B cell (primary cell): ENCODE data around the gene STK35. TPM values are rescaled to one million over a fixed set of nuclear protein-coding genes. Genes with fewer than 3 reads are reported as not detected.

Source experiments
- ATAC-seq: fragments of 200-7000 bp; cut with Tn5 transposase; one replicate; pipeline ENCODE4 v1.10.0; 2021; ENCODE audit warnings: low read depth, mild to moderate bottlenecking, moderate number of reproducible peaks, moderate library complexity
- CTCF ChIA-PET: fragments of 350-600 bp; sonication (Branson Sonifier 250); formaldehyde crosslinking; loops from one replicate; lab custom pipeline; 2021; ENCODE audit warnings: antibody characterized with exemption, inconsistent platforms; lab: Charles Lee
- POLR2A ChIA-PET: fragments of 350-600 bp; sonication (Branson Sonifier 250); formaldehyde crosslinking; loops from one replicate; lab custom pipeline; 2021; ENCODE audit warnings: antibody characterized with exemption; lab: Charles Lee
- DNase-seq: peaks from one replicate; pipeline ENCODE4 v3.0.0; 2013
- H2AFZ ChIP-seq: 2 replicates; pipeline ENCODE4 v1.6.1; 2012; ENCODE audit warnings: mild to moderate bottlenecking, low read depth, low read length; ENCODE audit not compliant: insufficient read depth, poor library complexity, severe bottlenecking
- H3K27ac ChIP-seq, 2 donors: 1 replicate in 1 of 2; 2 replicates in 1 of 2; pipeline ENCODE4 v1.5.1; 2012 to 2013; ENCODE audit warnings: low read length in 2 of 2, mild to moderate bottlenecking in 2 of 2, moderate library complexity in 1 of 2
- H3K27me3 ChIP-seq, 4 experiments: fragments of 200-600 bp in 1 of 4; sonication (generic) in 1 of 4; replicated peaks in 1 of 4; 1 replicate in 2 of 4; 2 replicates in 2 of 4; pipeline versions ENCODE4 v1.6.1 to v1.7.0; 2013 to 2016; ENCODE audit warnings: low read length in 3 of 4, mild to moderate bottlenecking in 2 of 4, mixed read lengths in 1 of 4, moderate library complexity in 1 of 4; ENCODE audit not compliant: insufficient read depth in 4 of 4, control insufficient read depth in 3 of 4; ENCODE audit errors: control extremely low read depth in 1 of 4
- H3K36me3 ChIP-seq, 2 experiments: replicated peaks in 1 of 2; 1 replicate in 1 of 2; 2 replicates in 1 of 2; pipeline versions ENCODE4 v1.6.1 to v1.7.1; 2013; ENCODE audit warnings: low read length in 1 of 2; ENCODE audit not compliant: insufficient read depth in 2 of 2, control insufficient read depth in 1 of 2; ENCODE audit errors: control extremely low read depth in 1 of 2, extremely low read depth in 1 of 2
- H3K4me1 ChIP-seq, 2 donors: fragments of 200-600 bp in 1 of 2; sonication (generic) in 1 of 2; 1 replicate in 1 of 2; 2 replicates in 1 of 2; pipeline versions ENCODE4 v1.5.1 to v1.6.1; 2013 to 2017; ENCODE audit warnings: low read length in 2 of 2; ENCODE audit not compliant: control insufficient read depth in 2 of 2, insufficient read depth in 2 of 2
- H3K4me2 ChIP-seq: replicated peaks from 2 replicates; pipeline ENCODE3; 2012; ENCODE audit warnings: mild to moderate bottlenecking, low read depth, low read length; ENCODE audit not compliant: poor library complexity, severe bottlenecking
- H3K4me3 ChIP-seq, 5 experiments: fragments of 200-600 bp in 1 of 5; sonication (generic) in 1 of 5; 1 replicate in 3 of 5; 2 replicates in 2 of 5; pipeline versions ENCODE4 v1.5.1 to v1.7.0; 2011 to 2016; ENCODE audit warnings: low read length in 4 of 5, mild to moderate bottlenecking in 4 of 5, low read depth in 2 of 5, control low read depth in 1 of 5, moderate library complexity in 1 of 5; ENCODE audit not compliant: insufficient read depth in 1 of 5; ENCODE audit errors: control extremely low read depth in 1 of 5, extremely low read depth in 1 of 5
- H3K79me2 ChIP-seq: fragments of 200-600 bp; sonication (generic); one replicate; pipeline ENCODE4 v1.6.0; 2016; ENCODE audit warnings: low read length; ENCODE audit not compliant: control insufficient read depth, insufficient read depth
- H3K9ac ChIP-seq: fragments of 200-600 bp; sonication (generic); 2 replicates; pipeline ENCODE4 v1.6.1; 2017; ENCODE audit warnings: mild to moderate bottlenecking, low read length, moderate library complexity
- H3K9me3 ChIP-seq, 3 donors: one replicate each; pipeline versions ENCODE4 v1.6.1 to v1.7.1; 2013; ENCODE audit warnings: low read length in 2 of 3; ENCODE audit not compliant: control insufficient read depth in 2 of 3, insufficient read depth in 1 of 3; ENCODE audit errors: control extremely low read depth in 1 of 3
- H4K20me1 ChIP-seq: 2 replicates; pipeline ENCODE4 v1.6.0; 2012; ENCODE audit warnings: mild to moderate bottlenecking, low read length; ENCODE audit not compliant: insufficient read depth, control insufficient read depth, poor library complexity, severe bottlenecking
- H3K27ac Mint-ChIP-seq: one replicate; pipeline ENCODE4 v1.8.0; 2021; ENCODE audit warnings: mixed read lengths
- H3K27me3 Mint-ChIP-seq: one replicate; pipeline ENCODE4 v1.8.0; 2021; ENCODE audit warnings: mixed read lengths
- H3K4me1 Mint-ChIP-seq: one replicate; pipeline ENCODE4 v1.8.0; 2021; ENCODE audit warnings: mixed read lengths
- H3K4me3 Mint-ChIP-seq: one replicate; pipeline ENCODE4 v1.8.0; 2021; ENCODE audit warnings: mixed read lengths
- H3K9me3 Mint-ChIP-seq: one replicate; pipeline ENCODE4 v1.8.0; 2022; ENCODE audit warnings: mixed read lengths; ENCODE audit not compliant: insufficient read depth
- CTCF ChIP-seq: fragments of 200-600 bp; IDR thresholded peaks from one replicate; pipeline ENCODE4 v1.8.0; 2022; ENCODE audit warnings: antibody characterized with exemption, mild to moderate bottlenecking
- EZH2 ChIP-seq: IDR thresholded peaks from 2 replicates; pipeline ENCODE4 v1.6.1; 2012; ENCODE audit warnings: borderline replicate concordance, low read depth, mild to moderate bottlenecking, moderate library complexity, low read length; ENCODE audit not compliant: insufficient read depth, poor library complexity, severe bottlenecking
- WGBS: methylation state at CpG from one replicate; pipeline ENCODE4 v1.1.5; 2013; ENCODE audit warnings: missing lambda C conversion rate; ENCODE audit not compliant: insufficient coverage; 5-methylcytosine and 5-hydroxymethylcytosine counted together
- intact Hi-C: fragments of 100-400 bp; cut with micrococcal nuclease; formaldehyde crosslinking; loops from one replicate; pipeline ENCODE4 v1.10.0; 2022
- polyA plus RNA-seq: library from polyadenylated mRNA; depleted of rRNA; stranded (reverse); fragments of >200 nt; gene quantifications from 2 replicates; pipeline ENCODE4 v1.2.3, GENCODE V29; 2012
- total RNA-seq, 2 donors: library from RNA; stranded (reverse); fragments of 120-200 nt in 1 of 2; gene quantifications; 1 replicate in 1 of 2; 2 replicates in 1 of 2; pipeline versions ENCODE4 v1.2.3 to v1.2.4, GENCODE V29; 2013 to 2022

STK35 gene
- total and polyA plus RNA-seq, 2 donors (not counting 1 experiment from before 2014, with no cell fraction given) = 12.8 to 23.9 TPM

DNA sequence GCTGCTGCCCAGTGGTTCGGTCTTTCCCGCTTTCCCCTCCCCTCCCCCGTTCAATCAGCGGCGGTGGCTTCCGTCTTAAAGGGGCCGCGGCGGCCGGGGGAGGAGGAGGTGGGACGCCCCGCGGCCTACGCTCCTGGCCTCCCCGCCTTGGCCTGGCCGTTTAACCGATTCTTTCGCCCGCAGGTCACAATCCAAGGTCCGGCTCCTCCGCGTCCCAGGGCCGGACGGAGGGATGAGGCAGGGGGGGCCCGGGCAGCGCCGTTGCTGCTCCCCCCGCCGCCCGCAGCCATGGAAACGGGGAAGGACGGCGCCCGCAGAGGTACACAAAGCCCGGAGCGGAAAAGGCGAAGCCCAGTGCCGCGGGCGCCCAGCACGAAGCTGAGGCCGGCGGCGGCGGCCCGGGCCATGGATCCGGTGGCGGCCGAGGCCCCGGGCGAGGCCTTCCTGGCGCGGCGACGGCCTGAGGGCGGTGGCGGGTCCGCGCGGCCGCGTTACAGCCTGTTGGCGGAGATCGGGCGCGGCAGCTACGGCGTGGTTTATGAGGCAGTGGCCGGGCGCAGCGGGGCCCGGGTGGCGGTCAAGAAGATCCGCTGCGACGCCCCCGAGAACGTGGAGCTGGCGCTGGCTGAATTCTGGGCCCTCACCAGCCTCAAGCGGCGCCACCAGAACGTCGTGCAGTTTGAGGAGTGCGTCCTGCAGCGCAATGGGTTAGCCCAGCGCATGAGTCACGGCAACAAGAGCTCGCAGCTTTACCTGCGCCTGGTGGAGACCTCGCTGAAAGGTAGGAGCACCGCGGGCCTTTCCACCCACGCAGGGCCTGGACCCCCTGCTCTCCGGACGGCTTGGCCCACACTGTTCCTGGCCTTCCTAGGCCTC lies 1.2 kb downstream of the STK35 start:
- no peaks in the 10 kb centered on the region for H3K9me3 ChIP-seq
- ATAC-seq = peak; percentile 67
- no peaks in the 10 kb centered on the region for H3K27me3 ChIP-seq
- H3K36me3 ChIP-seq = peaks cover 2 to 10% of the 10 kb centered on the region in 2 experiments
- H3K4me3 ChIP-seq = peak overlapping the region; percentile 71 to 92 (median 83)
- Mint-ChIP-seq H3K4me1 (peaks cover 50% of the 10 kb centered on the region), H3K4me3 (peak overlapping the region; percentile 96), H3K27me3 (no peaks in the 10 kb centered on the region), H3K27ac (peak overlapping the region; percentile 100), H3K9me3 (no peaks in the 10 kb centered on the region)
- H3K27ac ChIP-seq = peak overlapping the region; percentile 100
- H2AFZ ChIP-seq = peak overlapping the region; percentile 88
- peaks cover 49% of the 10 kb centered on the region for H4K20me1 ChIP-seq
- TF ChIP-seq CTCF (no peak), EZH2 (no peak)
- intact Hi-C loops = loop anchor here (1.0 to 5.0 kb wide), 11 partner anchors 21 to 1271 kb away; partner anchors contain the start of genes FAM110A, NSFL1C, SIRPA and SNRPB
- peak overlapping the region; percentile 83 for H3K4me2 ChIP-seq
- H3K79me2 ChIP-seq = peaks cover 49% of the 10 kb centered on the region
- H3K9ac ChIP-seq = peak overlapping the region; percentile 98
- CTCF ChIA-PET = interaction anchor here (0.6 to 2.3 kb wide), 14 partner anchors 9 to 325 kb away, joined by 3 to 27 read pairs (median 4); no protein-coding TSS in a partner anchor
- H3K4me1 ChIP-seq = peaks cover 36 to 39% of the 10 kb centered on the region in 2 donors
- POLR2A ChIA-PET = interaction anchor here (0.5 to 2.5 kb wide), 13 partner anchors 9 to 550 kb away, joined by 3 to 11 read pairs (median 4); partner anchors contain the start of genes NOP56 and SNRPB
- DNase-seq = peak; percentile 97
- under 1% methylated on average over 91 of the region's 95 CpGs for WGBS
